Liver (tissue), 9 donors: ENCODE measurements around the gene ITLN1. TPM values are rescaled to one million over a fixed set of nuclear protein-coding genes. Genes with fewer than 3 reads are reported as not detected.

Experiments
- DNase-seq: peaks from one replicate; pipeline ENCODE4 v3.0.0-alpha.2; 2017; ENCODE audit warnings: low spot score
- H3K27ac ChIP-seq, 2 donors: one replicate each; pipeline ENCODE4 v1.7.0; 2013; ENCODE audit warnings: inconsistent platforms in 2 of 2, low read length in 2 of 2, control low read depth in 1 of 2, low read depth in 1 of 2, mild to moderate bottlenecking in 1 of 2
- H3K27me3 ChIP-seq, 4 donors: one replicate each; pipeline versions ENCODE4 v1.6.1 to v1.7.0; 2013; ENCODE audit warnings: low read length in 3 of 4, inconsistent platforms in 1 of 4, mild to moderate bottlenecking in 1 of 4, moderate library complexity in 1 of 4; ENCODE audit not compliant: control insufficient read depth in 4 of 4, insufficient read depth in 4 of 4
- H3K36me3 ChIP-seq, 4 donors: one replicate each; pipeline versions ENCODE4 v1.6.1 to v1.7.0; 2013; ENCODE audit warnings: low read length in 3 of 4, mild to moderate bottlenecking in 3 of 4, low read depth in 1 of 4, moderate library complexity in 1 of 4; ENCODE audit not compliant: control insufficient read depth in 4 of 4, insufficient read depth in 3 of 4
- H3K4me1 ChIP-seq, 4 donors: one replicate each; pipeline versions ENCODE4 v1.6.1 to v1.7.0; 2013; ENCODE audit warnings: low read length in 3 of 4, mild to moderate bottlenecking in 3 of 4, moderate library complexity in 1 of 4; ENCODE audit not compliant: control insufficient read depth in 4 of 4, insufficient read depth in 4 of 4
- H3K4me3 ChIP-seq, 3 donors: one replicate each; pipeline versions ENCODE4 v1.6.1 to v1.7.0; 2013; ENCODE audit warnings: low read length in 3 of 3, control low read depth in 1 of 3, low read depth in 1 of 3, mild to moderate bottlenecking in 1 of 3
- H3K9ac ChIP-seq, 2 donors: one replicate each; pipeline ENCODE4 v1.7.0; 2013; ENCODE audit warnings: low read length in 2 of 2, mild to moderate bottlenecking in 2 of 2, moderate library complexity in 2 of 2, control low read depth in 1 of 2, low read depth in 1 of 2
- H3K9me3 ChIP-seq, 4 donors: one replicate each; pipeline versions ENCODE4 v1.6.1 to v1.7.0; 2013; ENCODE audit warnings: low read length in 3 of 4; ENCODE audit not compliant: control insufficient read depth in 4 of 4
- CTCF ChIP-seq: fragments of 150-350 bp; IDR thresholded peaks from 2 replicates; pipeline ENCODE4 v1.5.1; 2017; ENCODE audit warnings: improper control_type of control experiment, low read depth, low read length; ENCODE audit not compliant: missing input control
- EGR1 ChIP-seq, 2 donors: IDR thresholded peaks; 2 replicates each; pipeline ENCODE4 v1.6.1; 2016 to 2018; ENCODE audit warnings: antibody characterized with exemption in 2 of 2, low read depth in 2 of 2
- FOXA2 ChIP-seq: IDR thresholded peaks from 2 replicates; pipeline ENCODE4 v1.6.1; 2016; ENCODE audit warnings: antibody characterized with exemption
- GABPA ChIP-seq, 2 donors: IDR thresholded peaks in 1 of 2; conservative IDR thresholded peaks in 1 of 2; 2 replicates each; pipeline ENCODE4 v1.6.1; 2016; ENCODE audit warnings: antibody characterized with exemption in 2 of 2, mild to moderate bottlenecking in 1 of 2, moderate library complexity in 1 of 2
- HNF4A ChIP-seq, 2 donors: conservative IDR thresholded peaks; 2 replicates each; pipeline ENCODE4 v1.6.1; 2016; ENCODE audit warnings: antibody characterized with exemption in 2 of 2, mild to moderate bottlenecking in 2 of 2
- HNF4G ChIP-seq: IDR thresholded peaks from 2 replicates; pipeline ENCODE4 v1.6.1; 2016; ENCODE audit warnings: antibody characterized with exemption
- JUND ChIP-seq, 2 donors: IDR thresholded peaks; 2 replicates each; pipeline ENCODE4 v1.6.1; 2016; ENCODE audit warnings: antibody characterized with exemption in 2 of 2
- NR2F2 ChIP-seq: IDR thresholded peaks from 2 replicates; pipeline ENCODE4 v1.6.1; 2016; ENCODE audit warnings: antibody characterized with exemption
- RAD21 ChIP-seq, 2 donors: IDR thresholded peaks; 2 replicates each; pipeline ENCODE4 v1.6.1; 2016; ENCODE audit warnings: antibody characterized with exemption in 2 of 2, mild to moderate bottlenecking in 2 of 2
- SP1 ChIP-seq: IDR thresholded peaks from 2 replicates; pipeline ENCODE4 v1.6.1; 2018; ENCODE audit warnings: antibody characterized with exemption, mild to moderate bottlenecking
- TAF1 ChIP-seq: conservative IDR thresholded peaks from 2 replicates; pipeline ENCODE4 v1.6.1; 2016; ENCODE audit warnings: antibody characterized with exemption, mild to moderate bottlenecking
- YY1 ChIP-seq: IDR thresholded peaks from 2 replicates; pipeline ENCODE4 v1.6.1; 2016; ENCODE audit warnings: antibody characterized with exemption, mild to moderate bottlenecking
- ZBTB33 ChIP-seq: IDR thresholded peaks from 2 replicates; pipeline ENCODE4 v1.6.1; 2016; ENCODE audit warnings: antibody characterized with exemption
- WGBS: extraction: QIAGEN DNeasy Blood & Tissue Kit; methylation state at CpG from one replicate; pipeline ENCODE4 v1.1.7; 2013; 5-methylcytosine and 5-hydroxymethylcytosine counted together
- polyA plus RNA-seq, 2 donors: library from polyadenylated mRNA; stranded (reverse) in 1 of 2; unstranded in 1 of 2; fragments of 200-250 nt in 1 of 2; fragments of >200 nt in 1 of 2; fragmentation: Nextera tagmentation in 1 of 2; extraction: Ambion mirVana in 1 of 2; gene quantifications; one replicate each; pipeline versions ENCODE4 v1.2.1 to v1.2.3, GENCODE V29; 2013 to 2015
- total RNA-seq, 2 donors: library from RNA; depleted of rRNA; stranded (reverse); fragments of >200 nt; gene quantifications; one replicate each; pipeline ENCODE4 v1.2.3, GENCODE V29; 2014
- TF ChIP-seq, protein P1 (sequence below): IDR thresholded peaks from 2 replicates; pipeline ENCODE4 v1.6.1; 2016; ENCODE audit warnings: antibody characterized with exemption
- donor health status: healthy.
- donor health status: healthy.
- donor health status: healthy.
- donor health status: healthy.
- donor health status: healthy.

Gene ITLN1
- total and polyA plus RNA-seq, 4 donors, result 3.7 to 13.4 (median 5.5) TPM

DNA sequence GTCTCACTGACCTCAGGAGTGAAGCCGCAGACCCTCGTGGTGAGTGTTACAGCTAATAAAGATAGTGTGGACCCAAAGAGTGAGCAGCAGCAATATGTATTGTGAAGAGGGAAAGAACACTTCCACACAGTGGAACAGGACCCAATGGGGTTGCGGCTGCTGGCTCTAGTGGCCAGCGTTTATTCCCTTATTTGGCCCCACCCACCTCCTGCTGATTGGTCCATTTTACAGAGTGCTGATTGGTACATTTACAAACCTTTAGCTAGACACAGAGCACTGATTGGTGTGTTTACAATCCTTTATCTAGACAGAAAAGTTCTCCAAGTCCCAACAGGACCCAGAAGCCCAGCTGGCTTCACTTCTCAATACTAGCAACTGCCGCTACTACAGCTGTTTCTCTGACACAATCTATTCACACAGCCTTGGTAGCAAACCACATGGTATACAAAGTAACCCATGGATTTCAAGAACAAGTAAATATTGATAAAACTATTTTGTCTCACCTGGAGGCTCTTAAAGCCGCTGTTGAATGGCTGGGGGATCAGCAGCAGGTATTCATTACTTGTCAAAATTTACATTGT lies 25.3 kb upstream of the ITLN1 start:
- Histone ChIP-seq H3K4me3 (no peak overlapping the region), H3K9ac (no peak overlapping the region), H3K4me1 (no peaks in the 10 kb centered on the region), H3K9me3 (no peaks in the 10 kb centered on the region), H3K36me3 (no peaks in the 10 kb centered on the region), H3K27me3 (no peaks in the 10 kb centered on the region), H3K27ac (no peak overlapping the region)
- no peak for DNase-seq
- 74% methylated on average over 6 of the region's 6 CpGs for WGBS
- TF ChIP-seq TAF1, result no peak
- TF ChIP-seq JUND (IDR thresholded peaks at IDR 0.05), result no peak
- TF ChIP-seq HNF4A (conservative IDR thresholded peaks at IDR 0.05), result no peak
- no peak for TF ChIP-seq FOXA2
- TF ChIP-seq, protein P1, sequence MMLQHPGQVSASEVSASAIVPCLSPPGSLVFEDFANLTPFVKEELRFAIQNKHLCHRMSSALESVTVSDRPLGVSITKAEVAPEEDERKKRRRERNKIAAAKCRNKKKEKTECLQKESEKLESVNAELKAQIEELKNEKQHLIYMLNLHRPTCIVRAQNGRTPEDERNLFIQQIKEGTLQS, result no peak
- no peak for TF ChIP-seq RAD21 (IDR thresholded peaks at IDR 0.05)
- no peak for TF ChIP-seq YY1
- TF ChIP-seq CTCF, result no peak
- no peak for TF ChIP-seq ZBTB33

- WGBS, result 82% methylated on average over 7 of the region's 7 CpGs
- DNase-seq, result no peak
- Histone ChIP-seq H3K9me3 (no peaks in the 10 kb centered on the region), H3K27ac (no peak overlapping the region), H3K4me3 (no peak overlapping the region), H3K36me3 (no peaks in the 10 kb centered on the region), H3K9ac (no peak overlapping the region), H3K27me3 (no peaks in the 10 kb centered on the region), H3K4me1 (no peaks in the 10 kb centered on the region)
- TF ChIP-seq SP1, result no peak
- no peak for TF ChIP-seq YY1
- TF ChIP-seq, protein P1, result no peak
- no peak for TF ChIP-seq HNF4G
- TF ChIP-seq GABPA (IDR thresholded peaks at IDR 0.05 in 1 of 2, conservative IDR thresholded peaks at IDR 0.05 in 1 of 2), result no peak
Observed at GRCh38 chr1:160907976-160908375, 23.0 kb upstream of the ITLN1 start.

GRCh38 chr1:160905617-160905989 lies 20.6 kb upstream of the ITLN1 start:
- WGBS, result 87% methylated on average over 4 of the region's 4 CpGs
- no peak for DNase-seq
- Histone ChIP-seq H3K9ac (no peak overlapping the region), H3K4me3 (no peak overlapping the region), H3K4me1 (no peaks in the 10 kb centered on the region), H3K9me3 (no peaks in the 10 kb centered on the region), H3K27ac (no peak overlapping the region), H3K36me3 (no peaks in the 10 kb centered on the region), H3K27me3 (no peaks in the 10 kb centered on the region)
- TF ChIP-seq NR2F2 (no peak), EGR1 (IDR thresholded peaks at IDR 0.05; ENCODE audit: low read depth in 2 of 2) (no peak), ZBTB33 (no peak), CTCF (no peak), SP1 (no peak), HNF4G (no peak), FOXA2 (no peak), YY1 (no peak), TAF1 (no peak), HNF4A (conservative IDR thresholded peaks at IDR 0.05) (no peak)
- TF ChIP-seq, protein P1, result no peak
